ENCODE results near the gene TP53I13.

Gene TP53I13

GRCh38 chr17:29582254-29582765 lies 13.8 kb downstream of the TP53I13 start:
- DNase-seq: no peak

- no peak for DNase-seq
Measured at GRCh38 chr17:29582772-29583171, 14.3 kb downstream of the TP53I13 start.

DNA sequence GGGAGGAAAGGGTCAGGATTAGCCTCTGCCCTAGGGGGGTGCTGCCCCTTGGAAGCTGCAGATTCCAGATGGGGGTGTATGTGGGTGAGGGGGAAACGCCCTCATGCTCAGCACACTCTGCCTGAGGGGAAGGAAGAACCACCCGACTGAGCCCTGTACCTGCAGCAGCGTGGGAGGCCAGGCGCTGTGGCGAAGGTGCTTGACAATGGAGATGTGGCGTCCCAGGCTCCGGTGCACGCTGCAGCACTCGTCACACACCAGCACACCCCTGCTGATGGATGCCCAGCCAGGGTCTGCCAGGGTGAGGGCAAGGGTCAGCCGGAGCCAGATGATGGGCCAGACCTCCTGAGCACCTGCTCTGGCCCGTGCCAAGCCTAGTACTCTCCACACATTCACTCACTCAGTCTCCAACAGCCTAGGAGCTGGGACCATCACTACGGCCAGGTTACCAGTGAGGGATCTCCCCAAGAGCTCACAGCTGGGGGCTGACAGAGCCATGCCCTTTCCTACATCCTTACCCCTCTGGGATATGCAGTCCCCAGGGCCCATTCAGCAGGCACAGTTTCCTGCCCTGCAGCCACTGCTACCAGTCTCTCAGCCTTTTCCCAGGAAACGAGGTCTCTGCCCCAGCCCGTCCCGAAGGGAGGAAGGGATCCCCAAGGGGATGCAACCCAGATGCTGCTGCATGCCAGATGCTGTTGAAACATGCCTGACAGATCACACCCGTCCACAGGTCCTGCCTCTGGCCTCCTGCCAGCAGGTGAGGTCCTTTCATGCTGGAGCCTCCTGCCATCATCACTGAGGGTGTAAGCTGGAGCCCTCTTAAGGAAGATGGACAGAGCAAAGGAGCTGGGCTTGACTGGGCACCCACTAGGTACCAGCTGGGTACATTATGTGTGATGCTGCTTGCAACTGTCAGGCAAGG lies 15.1 kb downstream of the TP53I13 start:
- DNase-seq: no peak

DNA sequence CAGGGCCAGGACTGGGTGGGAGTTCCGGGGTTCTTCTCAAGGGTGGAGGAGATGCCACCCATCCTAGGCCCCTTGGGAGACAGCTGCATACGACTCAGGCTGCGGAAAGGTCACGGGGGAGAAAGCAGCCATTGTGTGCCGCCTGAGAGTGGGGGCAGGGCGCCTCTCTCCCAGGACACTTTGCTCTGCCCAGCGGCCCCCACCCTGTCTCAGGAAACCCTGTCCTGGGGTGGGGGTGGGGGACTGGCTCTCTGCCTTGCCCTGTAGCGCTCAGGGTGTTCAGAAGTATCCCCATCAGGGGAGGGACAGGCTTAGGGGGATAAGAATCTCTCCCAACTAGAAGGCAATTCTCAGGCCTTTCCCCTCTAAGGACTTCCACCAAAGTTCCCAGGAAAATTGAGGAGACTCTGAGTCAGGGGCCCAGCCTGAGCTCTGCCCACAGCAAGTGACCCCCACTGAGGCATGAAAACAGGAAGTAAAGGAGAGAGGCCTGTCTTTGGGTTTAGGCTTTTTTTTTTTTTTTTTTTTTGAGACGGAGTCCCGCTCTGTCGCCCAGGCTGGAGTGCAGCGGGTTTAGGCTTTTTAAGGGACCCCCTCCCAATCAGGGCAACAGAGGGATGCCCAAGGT lies 16.1 kb downstream of the TP53I13 start:
- DNase-seq: no peak

GRCh38 chr17:29585080-29585751 lies 16.7 kb downstream of the TP53I13 start:
- DNase-seq: no peak

- DNase-seq: no peak
Measured at GRCh38 chr17:29586676-29587469, 18.4 kb downstream of the TP53I13 start.

GRCh38 chr17:29587591-29587990 lies 19.1 kb downstream of the TP53I13 start:
- DNase-seq: no peak

DNA sequence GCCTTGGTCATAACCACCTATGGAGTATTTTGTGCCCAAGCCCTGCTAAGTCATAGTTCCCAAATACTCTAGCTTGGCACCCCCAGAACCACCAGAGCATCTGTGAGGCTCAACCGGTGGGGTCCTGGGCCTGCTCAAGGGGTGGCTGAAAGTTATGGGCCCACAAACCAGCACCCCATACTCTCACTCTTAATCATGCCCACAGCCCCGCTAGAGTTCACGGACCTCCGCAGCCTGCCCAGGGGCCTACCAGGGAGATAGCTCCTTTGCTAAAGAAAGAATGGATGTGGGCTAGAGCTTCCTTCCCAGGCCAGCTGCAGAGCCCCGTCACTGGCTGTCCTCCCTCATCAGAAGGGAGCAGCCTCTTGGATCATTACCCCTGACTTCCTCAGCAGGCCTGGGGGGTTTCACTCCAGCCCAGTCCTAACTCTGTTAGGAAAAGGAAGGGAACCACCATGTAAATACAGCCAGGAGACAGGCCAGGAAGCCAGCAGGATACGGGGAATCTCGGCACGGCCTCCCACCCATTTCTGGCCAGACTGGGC lies 19.6 kb downstream of the TP53I13 start:
- no peak for DNase-seq

DNA sequence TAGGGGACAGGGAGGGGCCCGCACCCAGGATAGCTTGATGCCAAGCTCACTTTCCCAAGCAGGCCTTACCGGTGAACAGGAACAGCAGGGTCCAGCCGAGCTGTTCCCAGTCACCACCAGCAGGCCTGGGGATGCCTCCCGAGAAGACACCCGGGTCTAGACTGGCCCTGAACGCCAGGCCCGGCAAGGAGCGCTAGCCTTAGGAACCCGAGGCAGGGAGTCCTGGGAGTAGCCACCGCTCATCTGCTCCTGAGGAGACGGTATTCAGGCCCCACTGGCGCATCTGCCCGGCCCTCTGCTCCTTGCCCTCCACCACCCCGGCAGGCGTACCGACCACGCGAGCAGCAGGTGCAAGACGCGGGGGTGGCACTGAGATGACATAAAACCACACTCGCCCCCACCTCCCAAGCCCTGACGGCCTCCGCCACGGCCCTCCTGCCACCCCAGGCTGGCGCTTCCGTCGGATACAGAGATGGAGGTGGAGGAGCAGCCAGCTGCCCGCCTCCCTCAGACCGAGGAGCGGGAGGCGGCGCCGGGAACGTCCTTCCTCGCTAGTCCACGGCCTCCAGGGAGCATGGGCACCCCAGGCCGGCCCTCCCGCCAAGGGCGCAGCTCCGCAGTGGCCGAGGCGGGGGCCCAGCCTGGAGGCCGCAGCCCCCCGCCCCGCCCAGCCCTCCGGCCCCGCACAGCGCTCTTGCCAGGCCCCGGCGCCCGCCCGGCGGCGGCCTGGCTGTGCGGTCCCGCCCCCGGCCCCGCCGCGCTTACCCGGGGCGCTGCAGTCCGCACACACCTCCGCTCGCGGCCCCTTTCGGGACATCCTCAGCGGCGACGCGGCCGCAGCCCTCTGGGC lies 20.3 kb downstream of the TP53I13 start:
- DNase-seq: peak; percentile 55

DNA sequence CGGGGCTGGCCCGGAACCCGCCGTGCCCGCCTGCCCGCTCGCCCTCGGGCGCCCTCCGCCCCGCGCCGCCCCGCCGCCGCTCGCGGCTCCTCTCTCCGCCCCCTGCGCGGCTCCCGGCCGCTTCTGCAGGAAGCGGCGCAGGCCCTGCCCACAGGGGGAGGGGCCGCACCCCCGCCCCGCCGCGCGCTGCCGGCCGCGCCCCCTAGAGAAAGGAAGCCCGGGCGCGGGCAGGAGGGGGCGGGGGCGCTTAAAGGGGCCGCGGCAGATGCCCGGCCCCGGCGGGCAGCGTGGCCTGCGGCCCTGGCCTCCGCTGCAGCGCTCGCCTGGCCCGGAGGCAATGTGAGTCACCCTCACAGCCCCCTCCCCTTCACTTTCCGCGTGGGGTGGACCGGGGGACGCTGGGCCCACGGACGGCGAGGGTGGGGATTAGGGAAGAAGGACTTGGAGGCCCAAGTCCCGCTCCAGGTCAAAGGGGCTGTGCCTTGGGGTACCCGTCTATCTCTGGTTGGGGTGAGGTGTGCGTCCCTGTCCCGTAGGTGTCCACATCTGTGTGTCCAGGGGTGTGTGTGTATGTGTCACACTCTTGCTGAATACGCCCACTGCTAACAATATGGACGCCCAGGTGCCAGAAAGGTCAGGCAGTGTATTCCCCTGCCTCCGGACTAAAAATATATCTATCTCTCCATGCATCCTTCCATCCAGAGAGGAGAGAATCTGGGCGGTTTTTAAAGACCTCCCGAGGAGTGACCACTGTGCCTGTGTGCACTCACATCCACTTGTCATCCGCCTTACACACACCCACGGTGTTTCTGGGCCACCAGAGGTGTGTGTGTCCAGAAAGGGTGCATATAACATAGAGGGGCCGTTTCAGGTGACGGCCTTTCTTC lies 21.3 kb downstream of the TP53I13 start, which contains the start of gene GIT1:
Gene GIT1, minus strand, starts transcription at position 125 of the 887 bp plus-strand sequence. CDS start 270 bp downstream, outside the sequence.
- peak; percentile 91 for DNase-seq

DNA sequence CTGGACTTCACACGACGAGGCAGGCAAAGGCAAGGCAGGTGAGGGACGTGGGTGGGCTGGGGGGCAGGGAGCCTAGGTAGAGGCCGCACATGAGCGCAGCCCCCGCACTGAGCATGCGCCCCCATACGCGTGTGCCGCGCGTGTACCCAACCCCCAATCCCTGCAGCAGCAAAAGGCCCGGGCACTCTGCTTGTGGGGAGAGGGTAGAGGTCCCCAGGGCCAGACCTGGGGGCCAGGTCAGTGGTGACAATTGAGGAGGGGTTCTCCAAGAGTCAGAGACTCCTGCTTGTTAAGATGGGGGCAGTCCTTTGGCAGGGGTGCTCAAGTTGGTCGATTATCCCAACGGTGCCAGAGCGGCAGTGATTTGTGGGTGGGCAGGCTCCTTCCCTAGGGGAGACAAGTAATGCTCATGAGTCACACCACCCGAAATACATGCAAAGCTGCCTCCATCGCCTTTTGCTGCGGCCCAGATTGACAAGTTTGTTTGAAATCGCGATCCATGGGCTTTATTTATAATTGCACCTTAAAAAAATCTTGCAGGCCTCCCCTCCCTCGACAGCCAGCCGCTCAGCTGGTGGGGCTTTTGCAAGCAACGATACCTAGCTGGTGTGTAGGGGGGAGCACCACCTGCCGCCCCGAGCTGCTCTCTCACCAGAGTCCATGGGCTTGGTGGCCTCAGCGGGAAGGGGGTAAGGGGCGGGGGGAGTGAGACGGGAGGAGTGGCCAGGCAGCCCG lies 22.1 kb downstream of the TP53I13 start:
- peak; percentile 75 for DNase-seq

GRCh38 chr17:29591146-29591736 lies 22.7 kb downstream of the TP53I13 start:
- peak; percentile 81 for DNase-seq

- peak; percentile 93 for DNase-seq
Measured at GRCh38 chr17:29591737-29592608, 23.5 kb downstream of the TP53I13 start.

DNA sequence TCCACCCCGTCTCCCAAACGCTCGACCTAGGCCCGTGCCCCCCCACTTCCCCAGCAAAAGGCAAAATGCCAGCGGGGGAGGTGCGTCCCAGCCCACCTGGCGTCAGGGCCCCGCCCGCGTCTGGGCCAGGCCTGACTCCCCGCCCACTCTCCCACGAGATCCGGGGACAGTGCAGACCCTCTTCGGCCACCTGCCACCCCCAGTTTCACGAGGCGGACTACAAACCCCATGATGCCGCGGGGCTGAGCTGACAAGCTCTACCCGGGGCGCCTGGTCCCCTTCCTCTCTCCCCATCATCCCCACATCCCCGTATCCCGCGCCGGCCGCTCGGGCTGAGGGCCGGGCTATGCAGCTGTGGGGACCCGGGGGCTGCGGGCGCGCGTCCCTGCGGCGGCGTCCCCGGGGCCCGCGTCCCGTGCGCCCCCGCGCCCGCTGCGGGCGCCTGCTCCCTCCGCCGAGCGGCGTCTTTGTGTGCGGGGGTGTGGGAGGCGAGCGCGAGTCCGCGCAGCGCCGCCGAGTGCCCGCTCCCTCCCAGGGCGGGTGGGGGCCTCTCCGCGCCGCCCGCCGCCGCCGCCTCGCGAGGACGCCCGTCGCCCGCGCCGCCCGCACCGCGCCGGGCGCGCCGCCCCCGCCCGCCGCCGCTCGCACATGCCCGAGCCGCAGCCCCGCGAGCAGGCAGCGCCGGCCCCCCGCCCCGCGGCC lies 24.5 kb downstream of the TP53I13 start, which contains the start of gene ANKRD13B:
Gene ANKRD13B, plus strand, starts transcription at position 283 of the 702 bp plus-strand sequence. CDS start 490 bp downstream, outside the sequence.
- DNase-seq: peak; percentile 85

- DNase-seq: peak; percentile 47
Measured at GRCh38 chr17:29593591-29594518, 25.4 kb downstream of the TP53I13 start.

All from NCI-H146 (cell line).